ENCODE data around the gene SOX5.
"Not testable (repeated sequence)": the region's sequence is repeated elsewhere in the genome, so short reads cannot be mapped to it uniquely, and the experiment has no call there.

SOX5 gene

GRCh38 chr12:23827353-23827752, 122.1 kb downstream of the SOX5 start:
- DNase-seq, result no peak

DNA sequence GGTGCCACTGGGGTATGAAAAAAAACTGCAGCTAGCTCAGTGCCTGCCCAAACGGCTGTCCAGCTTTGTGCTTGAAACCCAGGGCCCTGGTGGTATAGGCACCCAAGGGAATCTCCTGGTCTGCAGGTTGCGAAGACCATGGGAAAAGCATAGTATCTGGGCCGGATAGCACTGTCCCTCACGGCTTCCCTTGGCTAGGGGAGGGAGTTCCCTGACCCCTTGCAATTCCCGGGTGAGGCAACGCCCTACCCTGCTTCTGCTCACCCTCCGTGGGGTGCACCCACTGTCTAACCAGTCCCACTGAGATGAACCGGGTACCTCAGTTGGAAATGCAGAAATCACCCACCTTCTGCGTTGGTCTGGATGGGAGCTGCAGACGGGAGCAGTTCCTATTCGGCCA, 124.3 kb downstream of the SOX5 start:
- DNase-seq, result not testable (repeated sequence)

GRCh38 chr12:23824358-23824757, 125.1 kb downstream of the SOX5 start:
- DNase-seq, result no peak

- not testable (repeated sequence) for DNase-seq
These were observed 126.6 kb downstream of the SOX5 start for GRCh38 chr12:23822883-23823282.

- DNase-seq, result no peak
These were observed 132.1 kb downstream of the SOX5 start for GRCh38 chr12:23817345-23817744.

DNA sequence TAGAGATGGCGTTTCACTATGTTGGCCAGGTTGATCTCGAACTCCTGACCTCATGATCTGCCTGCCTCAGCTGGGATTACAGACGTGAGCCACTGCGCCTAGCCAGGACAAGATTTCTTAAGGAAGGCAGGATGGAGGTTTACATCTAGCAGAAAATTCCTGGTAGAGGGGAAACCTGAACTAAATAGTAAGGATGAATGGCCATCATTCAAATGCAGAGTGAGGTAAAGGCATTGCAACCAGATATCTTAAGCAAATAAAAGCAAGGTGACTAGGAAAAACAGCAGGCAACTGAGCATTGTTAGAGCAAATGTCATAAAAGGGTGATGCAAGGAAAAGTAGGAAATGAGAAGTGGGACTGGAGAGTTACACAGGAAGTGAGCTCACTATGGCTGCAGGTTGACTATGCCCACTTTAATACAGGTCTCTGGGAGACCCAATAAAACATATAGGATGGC, 133.0 kb downstream of the SOX5 start:
- no peak for DNase-seq

- DNase-seq, result no peak
These were observed 133.7 kb downstream of the SOX5 start for GRCh38 chr12:23815810-23816209.

DNA sequence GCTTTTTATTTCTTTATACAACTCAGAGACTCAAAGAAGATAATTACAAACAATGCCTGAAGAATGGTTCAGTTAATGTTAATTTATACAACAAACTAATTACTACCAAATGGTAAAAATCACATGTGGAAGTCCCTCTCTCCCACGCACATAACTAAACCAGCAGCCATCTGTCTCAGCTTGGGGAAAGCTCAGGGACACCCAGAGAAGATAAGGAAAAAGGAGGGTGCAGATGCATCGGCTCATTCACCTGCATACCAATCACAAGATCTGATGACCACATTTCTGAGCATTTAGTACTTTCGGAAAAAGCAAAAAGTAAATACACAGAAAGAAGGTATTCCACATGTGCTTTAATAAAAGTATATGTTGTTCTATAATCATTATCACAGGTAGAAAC, 136.3 kb downstream of the SOX5 start:
- no peak for DNase-seq

GRCh38 chr12:23810329-23810902, 139.1 kb downstream of the SOX5 start:
- DNase-seq, result no peak

GRCh38 chr12:23803540-23803939, 145.9 kb downstream of the SOX5 start:
- DNase-seq, result no peak

- DNase-seq, result no peak
These were observed 154.0 kb downstream of the SOX5 start for GRCh38 chr12:23795494-23795893.

DNA sequence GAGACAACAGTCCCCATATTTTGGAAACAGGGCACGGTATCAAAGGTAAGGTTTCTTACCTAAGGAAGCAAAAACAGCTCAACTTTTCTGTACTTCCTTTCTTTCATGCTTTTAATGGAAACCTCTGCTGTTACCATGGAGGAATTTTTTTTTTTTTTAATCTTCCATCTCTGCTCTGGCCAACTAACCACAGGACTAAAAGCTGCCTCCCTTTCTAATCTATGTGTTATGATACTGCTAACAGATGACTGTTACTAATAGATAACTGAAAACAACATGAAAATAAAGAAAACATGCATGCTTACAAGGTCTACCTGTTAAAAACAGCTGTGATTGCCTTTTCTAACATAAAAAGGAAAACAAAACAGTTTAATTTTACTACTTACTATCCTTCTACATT, 168.4 kb downstream of the SOX5 start:
- no peak for DNase-seq

DNA sequence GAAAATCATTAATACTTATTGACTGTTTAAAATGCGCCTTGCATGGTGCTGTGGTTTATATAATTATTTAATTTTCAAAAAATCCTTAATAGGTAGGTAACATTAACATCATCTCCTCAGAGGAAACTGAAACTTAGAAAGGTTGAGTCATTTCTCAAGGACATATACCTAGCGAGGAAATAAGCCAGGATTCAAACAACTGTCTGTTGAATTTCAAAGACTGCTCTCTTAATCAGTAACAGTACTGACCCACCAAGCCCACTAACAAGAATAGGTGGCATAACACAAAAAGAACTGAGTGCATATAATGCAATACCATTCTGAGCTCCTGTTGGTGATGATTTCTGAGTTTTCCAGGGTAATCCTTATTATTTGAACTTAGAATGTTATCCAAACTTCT, 174.3 kb downstream of the SOX5 start:
- DNase-seq, result no peak

GRCh38 chr12:23771240-23771949, 178.1 kb downstream of the SOX5 start:
- no peak for DNase-seq

- no peak for DNase-seq
These were observed 179.1 kb downstream of the SOX5 start for GRCh38 chr12:23770202-23770938.

DNA sequence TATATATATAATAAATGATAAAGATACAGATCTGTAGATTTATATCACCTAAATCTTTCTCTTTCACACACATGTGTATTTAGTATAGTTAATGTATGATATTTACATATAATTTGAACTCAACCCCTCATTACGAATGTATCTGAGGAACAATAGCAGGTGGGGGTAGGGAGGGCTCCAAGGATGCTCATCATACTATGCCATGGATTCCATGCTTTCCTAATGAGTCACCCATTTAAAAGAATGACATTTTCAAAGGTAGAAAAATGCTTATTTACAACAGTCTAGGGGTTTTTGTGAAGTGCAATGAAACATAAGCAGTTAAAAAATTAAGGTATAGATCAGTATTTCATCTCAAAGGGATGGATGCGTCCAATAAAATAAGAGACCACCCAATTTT, 181.6 kb downstream of the SOX5 start:
- no peak for DNase-seq

GRCh38 chr12:23763724-23764123, 185.7 kb downstream of the SOX5 start:
- DNase-seq, result no peak

- DNase-seq, result no peak
These were observed 189.0 kb downstream of the SOX5 start for GRCh38 chr12:23760495-23760894.

DNA sequence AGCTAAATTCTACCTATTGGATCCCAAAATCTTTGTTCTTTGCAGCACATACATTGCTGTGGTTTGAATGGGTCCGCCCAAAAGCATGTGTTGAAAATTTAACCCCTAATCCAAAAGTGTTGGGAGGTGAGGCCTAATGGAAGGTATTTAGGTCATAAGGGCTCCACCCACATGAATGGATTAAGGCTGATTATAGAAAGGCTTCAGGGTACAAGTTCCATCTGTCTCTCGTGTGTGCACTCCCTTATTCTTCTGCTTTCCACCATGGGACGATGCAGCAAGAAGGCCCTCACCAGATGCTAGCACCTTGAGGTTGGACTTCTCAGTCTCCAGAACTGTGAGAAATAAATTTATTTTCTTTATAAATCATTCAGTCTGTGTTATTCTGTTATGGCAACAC, 190.9 kb downstream of the SOX5 start:
- DNase-seq, result no peak

DNA sequence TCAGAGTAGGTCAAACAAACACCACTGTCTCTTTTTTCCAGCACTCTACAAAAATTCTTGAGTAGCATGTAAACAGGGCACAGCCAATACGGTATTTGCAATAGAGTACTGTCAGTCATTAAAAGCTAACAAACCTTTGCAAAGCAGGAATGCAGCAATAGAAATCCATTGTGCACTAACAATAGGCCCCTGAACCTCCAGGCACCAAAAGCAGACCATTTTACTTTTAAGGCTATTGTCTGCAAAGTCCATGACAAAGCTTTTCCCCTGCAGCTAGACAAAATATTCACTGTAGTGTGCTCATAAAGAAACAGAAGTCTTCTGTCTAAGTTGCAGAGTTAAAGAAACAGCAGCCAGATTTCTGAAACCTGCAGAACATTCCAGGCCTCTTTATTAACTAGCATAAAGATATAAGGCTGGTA, 191.9 kb downstream of the SOX5 start:
- no peak for DNase-seq

- DNase-seq, result no peak
These were observed 193.1 kb downstream of the SOX5 start for GRCh38 chr12:23756416-23756815.

GRCh38 chr12:23753628-23754365, 195.7 kb downstream of the SOX5 start:
- no peak for DNase-seq

- DNase-seq, result no peak
These were observed 197.2 kb downstream of the SOX5 start for GRCh38 chr12:23752245-23752644.
